Measurements from ENCODE around the gene NFE2L1. TPM values are rescaled to one million over a fixed set of nuclear protein-coding genes. Genes with fewer than 3 reads are reported as not detected.

NFE2L1 gene
- total RNA-seq, 1 experiment from 2014 or later: 149 TPM

DNA sequence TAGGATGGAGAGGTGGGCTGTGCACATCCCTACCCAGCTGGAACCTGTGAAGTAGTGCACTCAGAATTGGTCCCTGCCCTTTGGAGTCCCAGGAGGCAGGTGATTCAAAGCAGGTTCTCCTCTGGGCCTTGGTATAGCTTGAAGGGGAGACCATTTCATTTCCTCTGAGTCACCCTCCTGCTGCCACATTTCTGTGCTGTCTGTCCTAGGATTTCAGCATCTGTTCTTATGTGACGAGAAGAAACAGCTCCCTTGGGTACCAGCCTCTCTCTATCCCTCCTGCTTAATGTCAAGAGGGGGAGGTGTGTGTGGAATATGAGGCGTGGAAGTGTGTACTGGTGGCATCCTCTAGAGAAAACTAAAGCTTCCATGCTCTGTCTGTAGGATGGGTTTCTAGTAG, 5.0 kb upstream of the NFE2L1 start (continued):
- TF ChIP-seq, protein P1, sequence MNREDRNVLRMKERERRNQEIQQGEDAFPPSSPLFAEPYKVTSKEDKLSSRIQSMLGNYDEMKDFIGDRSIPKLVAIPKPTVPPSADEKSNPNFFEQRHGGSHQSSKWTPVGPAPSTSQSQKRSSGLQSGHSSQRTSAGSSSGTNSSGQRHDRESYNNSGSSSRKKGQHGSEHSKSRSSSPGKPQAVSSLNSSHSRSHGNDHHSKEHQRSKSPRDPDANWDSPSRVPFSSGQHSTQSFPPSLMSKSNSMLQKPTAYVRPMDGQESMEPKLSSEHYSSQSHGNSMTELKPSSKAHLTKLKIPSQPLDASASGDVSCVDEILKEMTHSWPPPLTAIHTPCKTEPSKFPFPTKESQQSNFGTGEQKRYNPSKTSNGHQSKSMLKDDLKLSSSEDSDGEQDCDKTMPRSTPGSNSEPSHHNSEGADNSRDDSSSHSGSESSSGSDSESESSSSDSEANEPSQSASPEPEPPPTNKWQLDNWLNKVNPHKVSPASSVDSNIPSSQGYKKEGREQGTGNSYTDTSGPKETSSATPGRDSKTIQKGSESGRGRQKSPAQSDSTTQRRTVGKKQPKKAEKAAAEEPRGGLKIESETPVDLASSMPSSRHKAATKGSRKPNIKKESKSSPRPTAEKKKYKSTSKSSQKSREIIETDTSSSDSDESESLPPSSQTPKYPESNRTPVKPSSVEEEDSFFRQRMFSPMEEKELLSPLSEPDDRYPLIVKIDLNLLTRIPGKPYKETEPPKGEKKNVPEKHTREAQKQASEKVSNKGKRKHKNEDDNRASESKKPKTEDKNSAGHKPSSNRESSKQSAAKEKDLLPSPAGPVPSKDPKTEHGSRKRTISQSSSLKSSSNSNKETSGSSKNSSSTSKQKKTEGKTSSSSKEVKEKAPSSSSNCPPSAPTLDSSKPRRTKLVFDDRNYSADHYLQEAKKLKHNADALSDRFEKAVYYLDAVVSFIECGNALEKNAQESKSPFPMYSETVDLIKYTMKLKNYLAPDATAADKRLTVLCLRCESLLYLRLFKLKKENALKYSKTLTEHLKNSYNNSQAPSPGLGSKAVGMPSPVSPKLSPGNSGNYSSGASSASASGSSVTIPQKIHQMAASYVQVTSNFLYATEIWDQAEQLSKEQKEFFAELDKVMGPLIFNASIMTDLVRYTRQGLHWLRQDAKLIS (CRISPR knock-in tag; IDR thresholded peaks at IDR 0.05; ENCODE audit: borderline replicate concordance): no peak
- no peak for TF ChIP-seq TEAD4 (CRISPR knock-in tag; IDR thresholded peaks at IDR 0.05)

DNA sequence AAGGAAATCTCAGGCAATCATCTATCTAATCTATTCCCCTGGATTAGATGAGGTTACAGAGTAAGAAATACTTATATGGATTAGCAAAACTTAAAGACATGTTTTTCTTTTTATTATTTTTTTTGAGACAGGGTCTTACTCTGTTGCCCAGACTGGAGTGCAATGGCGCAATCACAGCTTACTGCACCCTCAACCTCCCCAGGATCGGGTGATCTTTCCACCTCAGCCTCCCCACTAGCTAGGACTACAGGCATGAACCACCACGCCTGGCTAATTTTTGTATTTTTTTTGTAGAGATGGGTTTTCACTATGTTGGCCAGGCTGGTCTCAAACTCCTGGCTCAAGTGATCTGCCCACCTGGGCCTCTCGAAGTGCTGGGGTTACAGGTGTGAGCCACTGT, 3.3 kb upstream of the NFE2L1 start:
- ChIA-PET POLR2A (interaction anchor here (0.7 to 3.1 kb wide), 4 partner anchors 10 to 22 kb away, joined by 3 to 17 read pairs (median 4); no protein-coding TSS in a partner anchor), CTCF (interaction anchor here (0.7 to 10.4 kb wide), 3 partner anchors 9 to 24 kb away, joined by 7 to 108 read pairs (median 10); no protein-coding TSS in a partner anchor)
- ATAC-seq: no peak
- H3K4me1 Mint-ChIP-seq: peaks cover 25% of the 10 kb centered on the region
- no peak overlapping the region for H3K4me3 Mint-ChIP-seq
- no peak overlapping the region for H3K27ac Mint-ChIP-seq
- peaks cover 9% of the 10 kb centered on the region for H3K27me3 Mint-ChIP-seq (ENCODE audit: low read depth)
- no peaks in the 10 kb centered on the region for H3K36me3 Mint-ChIP-seq
- DNase-seq (ENCODE audit: low spot score): no peak
- no peaks in the 10 kb centered on the region for H3K9me3 Mint-ChIP-seq
- TF ChIP-seq, protein P2, sequence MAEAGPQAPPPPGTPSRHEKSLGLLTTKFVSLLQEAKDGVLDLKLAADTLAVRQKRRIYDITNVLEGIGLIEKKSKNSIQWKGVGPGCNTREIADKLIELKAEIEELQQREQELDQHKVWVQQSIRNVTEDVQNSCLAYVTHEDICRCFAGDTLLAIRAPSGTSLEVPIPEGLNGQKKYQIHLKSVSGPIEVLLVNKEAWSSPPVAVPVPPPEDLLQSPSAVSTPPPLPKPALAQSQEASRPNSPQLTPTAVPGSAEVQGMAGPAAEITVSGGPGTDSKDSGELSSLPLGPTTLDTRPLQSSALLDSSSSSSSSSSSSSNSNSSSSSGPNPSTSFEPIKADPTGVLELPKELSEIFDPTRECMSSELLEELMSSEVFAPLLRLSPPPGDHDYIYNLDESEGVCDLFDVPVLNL (CRISPR knock-in tag; IDR thresholded peaks at IDR 0.05; ENCODE audit: borderline replicate concordance, low read depth): no peak
- TF ChIP-seq, protein P3, sequence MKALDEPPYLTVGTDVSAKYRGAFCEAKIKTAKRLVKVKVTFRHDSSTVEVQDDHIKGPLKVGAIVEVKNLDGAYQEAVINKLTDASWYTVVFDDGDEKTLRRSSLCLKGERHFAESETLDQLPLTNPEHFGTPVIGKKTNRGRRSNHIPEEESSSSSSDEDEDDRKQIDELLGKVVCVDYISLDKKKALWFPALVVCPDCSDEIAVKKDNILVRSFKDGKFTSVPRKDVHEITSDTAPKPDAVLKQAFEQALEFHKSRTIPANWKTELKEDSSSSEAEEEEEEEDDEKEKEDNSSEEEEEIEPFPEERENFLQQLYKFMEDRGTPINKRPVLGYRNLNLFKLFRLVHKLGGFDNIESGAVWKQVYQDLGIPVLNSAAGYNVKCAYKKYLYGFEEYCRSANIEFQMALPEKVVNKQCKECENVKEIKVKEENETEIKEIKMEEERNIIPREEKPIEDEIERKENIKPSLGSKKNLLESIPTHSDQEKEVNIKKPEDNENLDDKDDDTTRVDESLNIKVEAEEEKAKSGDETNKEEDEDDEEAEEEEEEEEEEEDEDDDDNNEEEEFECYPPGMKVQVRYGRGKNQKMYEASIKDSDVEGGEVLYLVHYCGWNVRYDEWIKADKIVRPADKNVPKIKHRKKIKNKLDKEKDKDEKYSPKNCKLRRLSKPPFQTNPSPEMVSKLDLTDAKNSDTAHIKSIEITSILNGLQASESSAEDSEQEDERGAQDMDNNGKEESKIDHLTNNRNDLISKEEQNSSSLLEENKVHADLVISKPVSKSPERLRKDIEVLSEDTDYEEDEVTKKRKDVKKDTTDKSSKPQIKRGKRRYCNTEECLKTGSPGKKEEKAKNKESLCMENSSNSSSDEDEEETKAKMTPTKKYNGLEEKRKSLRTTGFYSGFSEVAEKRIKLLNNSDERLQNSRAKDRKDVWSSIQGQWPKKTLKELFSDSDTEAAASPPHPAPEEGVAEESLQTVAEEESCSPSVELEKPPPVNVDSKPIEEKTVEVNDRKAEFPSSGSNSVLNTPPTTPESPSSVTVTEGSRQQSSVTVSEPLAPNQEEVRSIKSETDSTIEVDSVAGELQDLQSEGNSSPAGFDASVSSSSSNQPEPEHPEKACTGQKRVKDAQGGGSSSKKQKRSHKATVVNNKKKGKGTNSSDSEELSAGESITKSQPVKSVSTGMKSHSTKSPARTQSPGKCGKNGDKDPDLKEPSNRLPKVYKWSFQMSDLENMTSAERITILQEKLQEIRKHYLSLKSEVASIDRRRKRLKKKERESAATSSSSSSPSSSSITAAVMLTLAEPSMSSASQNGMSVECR (CRISPR knock-in tag; IDR thresholded peaks at IDR 0.05; ENCODE audit: borderline replicate concordance): no peak
- TF ChIP-seq JUN (CRISPR knock-in tag; IDR thresholded peaks at IDR 0.05) (no peak), FOXK1 (CRISPR knock-in tag; IDR thresholded peaks at IDR 0.05) (no peak), SMAD3 (CRISPR knock-in tag; IDR thresholded peaks at IDR 0.05; ENCODE audit: borderline replicate concordance) (no peak), NFYB (CRISPR knock-in tag; conservative IDR thresholded peaks at IDR 0.05; ENCODE audit: low read depth) (no peak), ZNF317 (CRISPR knock-in tag; IDR thresholded peaks at IDR 0.05; ENCODE audit: borderline replicate concordance, low read depth) (no peak), FOXP1 (CRISPR knock-in tag; IDR thresholded peaks at IDR 0.05; ENCODE audit: borderline replicate concordance) (no peak), KAT7 (CRISPR knock-in tag; IDR thresholded peaks at IDR 0.05; ENCODE audit: borderline replicate concordance) (no peak)
- TF ChIP-seq, protein P4, sequence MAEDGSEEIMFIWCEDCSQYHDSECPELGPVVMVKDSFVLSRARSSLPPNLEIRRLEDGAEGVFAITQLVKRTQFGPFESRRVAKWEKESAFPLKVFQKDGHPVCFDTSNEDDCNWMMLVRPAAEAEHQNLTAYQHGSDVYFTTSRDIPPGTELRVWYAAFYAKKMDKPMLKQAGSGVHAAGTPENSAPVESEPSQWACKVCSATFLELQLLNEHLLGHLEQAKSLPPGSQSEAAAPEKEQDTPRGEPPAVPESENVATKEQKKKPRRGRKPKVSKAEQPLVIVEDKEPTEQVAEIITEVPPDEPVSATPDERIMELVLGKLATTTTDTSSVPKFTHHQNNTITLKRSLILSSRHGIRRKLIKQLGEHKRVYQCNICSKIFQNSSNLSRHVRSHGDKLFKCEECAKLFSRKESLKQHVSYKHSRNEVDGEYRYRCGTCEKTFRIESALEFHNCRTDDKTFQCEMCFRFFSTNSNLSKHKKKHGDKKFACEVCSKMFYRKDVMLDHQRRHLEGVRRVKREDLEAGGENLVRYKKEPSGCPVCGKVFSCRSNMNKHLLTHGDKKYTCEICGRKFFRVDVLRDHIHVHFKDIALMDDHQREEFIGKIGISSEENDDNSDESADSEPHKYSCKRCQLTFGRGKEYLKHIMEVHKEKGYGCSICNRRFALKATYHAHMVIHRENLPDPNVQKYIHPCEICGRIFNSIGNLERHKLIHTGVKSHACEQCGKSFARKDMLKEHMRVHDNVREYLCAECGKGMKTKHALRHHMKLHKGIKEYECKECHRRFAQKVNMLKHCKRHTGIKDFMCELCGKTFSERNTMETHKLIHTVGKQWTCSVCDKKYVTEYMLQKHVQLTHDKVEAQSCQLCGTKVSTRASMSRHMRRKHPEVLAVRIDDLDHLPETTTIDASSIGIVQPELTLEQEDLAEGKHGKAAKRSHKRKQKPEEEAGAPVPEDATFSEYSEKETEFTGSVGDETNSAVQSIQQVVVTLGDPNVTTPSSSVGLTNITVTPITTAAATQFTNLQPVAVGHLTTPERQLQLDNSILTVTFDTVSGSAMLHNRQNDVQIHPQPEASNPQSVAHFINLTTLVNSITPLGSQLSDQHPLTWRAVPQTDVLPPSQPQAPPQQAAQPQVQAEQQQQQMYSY (CRISPR knock-in tag; IDR thresholded peaks at IDR 0.05): no peak
- TF ChIP-seq, protein P5, sequence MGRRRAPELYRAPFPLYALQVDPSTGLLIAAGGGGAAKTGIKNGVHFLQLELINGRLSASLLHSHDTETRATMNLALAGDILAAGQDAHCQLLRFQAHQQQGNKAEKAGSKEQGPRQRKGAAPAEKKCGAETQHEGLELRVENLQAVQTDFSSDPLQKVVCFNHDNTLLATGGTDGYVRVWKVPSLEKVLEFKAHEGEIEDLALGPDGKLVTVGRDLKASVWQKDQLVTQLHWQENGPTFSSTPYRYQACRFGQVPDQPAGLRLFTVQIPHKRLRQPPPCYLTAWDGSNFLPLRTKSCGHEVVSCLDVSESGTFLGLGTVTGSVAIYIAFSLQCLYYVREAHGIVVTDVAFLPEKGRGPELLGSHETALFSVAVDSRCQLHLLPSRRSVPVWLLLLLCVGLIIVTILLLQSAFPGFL (CRISPR knock-in tag; IDR thresholded peaks at IDR 0.05; ENCODE audit: borderline replicate concordance): no peak
- TF ChIP-seq, protein P6, sequence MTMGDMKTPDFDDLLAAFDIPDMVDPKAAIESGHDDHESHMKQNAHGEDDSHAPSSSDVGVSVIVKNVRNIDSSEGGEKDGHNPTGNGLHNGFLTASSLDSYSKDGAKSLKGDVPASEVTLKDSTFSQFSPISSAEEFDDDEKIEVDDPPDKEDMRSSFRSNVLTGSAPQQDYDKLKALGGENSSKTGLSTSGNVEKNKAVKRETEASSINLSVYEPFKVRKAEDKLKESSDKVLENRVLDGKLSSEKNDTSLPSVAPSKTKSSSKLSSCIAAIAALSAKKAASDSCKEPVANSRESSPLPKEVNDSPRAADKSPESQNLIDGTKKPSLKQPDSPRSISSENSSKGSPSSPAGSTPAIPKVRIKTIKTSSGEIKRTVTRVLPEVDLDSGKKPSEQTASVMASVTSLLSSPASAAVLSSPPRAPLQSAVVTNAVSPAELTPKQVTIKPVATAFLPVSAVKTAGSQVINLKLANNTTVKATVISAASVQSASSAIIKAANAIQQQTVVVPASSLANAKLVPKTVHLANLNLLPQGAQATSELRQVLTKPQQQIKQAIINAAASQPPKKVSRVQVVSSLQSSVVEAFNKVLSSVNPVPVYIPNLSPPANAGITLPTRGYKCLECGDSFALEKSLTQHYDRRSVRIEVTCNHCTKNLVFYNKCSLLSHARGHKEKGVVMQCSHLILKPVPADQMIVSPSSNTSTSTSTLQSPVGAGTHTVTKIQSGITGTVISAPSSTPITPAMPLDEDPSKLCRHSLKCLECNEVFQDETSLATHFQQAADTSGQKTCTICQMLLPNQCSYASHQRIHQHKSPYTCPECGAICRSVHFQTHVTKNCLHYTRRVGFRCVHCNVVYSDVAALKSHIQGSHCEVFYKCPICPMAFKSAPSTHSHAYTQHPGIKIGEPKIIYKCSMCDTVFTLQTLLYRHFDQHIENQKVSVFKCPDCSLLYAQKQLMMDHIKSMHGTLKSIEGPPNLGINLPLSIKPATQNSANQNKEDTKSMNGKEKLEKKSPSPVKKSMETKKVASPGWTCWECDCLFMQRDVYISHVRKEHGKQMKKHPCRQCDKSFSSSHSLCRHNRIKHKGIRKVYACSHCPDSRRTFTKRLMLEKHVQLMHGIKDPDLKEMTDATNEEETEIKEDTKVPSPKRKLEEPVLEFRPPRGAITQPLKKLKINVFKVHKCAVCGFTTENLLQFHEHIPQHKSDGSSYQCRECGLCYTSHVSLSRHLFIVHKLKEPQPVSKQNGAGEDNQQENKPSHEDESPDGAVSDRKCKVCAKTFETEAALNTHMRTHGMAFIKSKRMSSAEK (CRISPR knock-in tag; IDR thresholded peaks at IDR 0.05; ENCODE audit: borderline replicate concordance): no peak
